Activated CD4-positive, alpha-beta T cell treated with anti-CD3 and anti-CD28 coated beads for 4 hours (primary cell): ENCODE measurements around the gene GTF2F2.

ENCODE experiments used
- DNase-seq, 2 donors: peaks; one replicate each; pipeline ENCODE4 v3.0.0-alpha.2; 2020

Gene GTF2F2

DNA sequence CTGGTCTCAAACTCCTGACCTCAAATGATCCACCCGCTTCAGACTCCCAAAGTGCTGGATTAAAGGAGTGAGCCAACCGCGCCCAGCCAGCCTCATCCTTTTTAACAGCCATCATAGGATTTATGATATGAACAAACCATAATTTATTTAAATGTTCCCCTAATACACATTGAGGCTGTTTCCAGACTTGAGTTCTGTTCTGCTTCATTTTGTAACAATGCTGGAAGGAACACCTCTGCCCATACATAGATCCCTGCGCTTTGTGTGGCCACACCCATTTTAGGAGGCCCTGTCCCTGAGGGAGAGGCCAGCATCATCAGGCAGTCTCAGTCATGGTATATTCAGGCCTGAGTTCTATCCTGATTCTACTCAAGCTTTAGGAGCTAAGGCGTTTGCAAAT is 184.8 kb downstream of the GTF2F2 start:
- no peak for DNase-seq

DNA sequence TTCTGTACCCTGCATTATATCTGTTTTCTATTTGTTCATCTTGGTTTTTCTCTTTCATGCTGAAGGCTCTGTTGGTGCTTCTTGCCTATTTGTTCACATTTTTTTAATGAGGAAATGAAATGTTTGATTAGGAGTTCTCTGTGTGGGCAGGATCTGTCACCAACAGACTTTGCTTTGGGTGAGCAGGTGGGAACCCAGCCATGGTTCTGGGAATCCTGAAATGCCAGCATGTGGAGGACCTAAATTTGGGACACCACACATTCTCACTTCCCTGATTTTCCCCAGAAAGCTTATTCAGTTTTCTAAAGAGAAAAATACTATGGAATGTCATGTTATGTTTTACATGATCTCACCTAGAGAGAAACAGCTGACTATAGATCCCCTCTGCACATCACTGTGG is 186.7 kb downstream of the GTF2F2 start:
- no peak for DNase-seq

DNA sequence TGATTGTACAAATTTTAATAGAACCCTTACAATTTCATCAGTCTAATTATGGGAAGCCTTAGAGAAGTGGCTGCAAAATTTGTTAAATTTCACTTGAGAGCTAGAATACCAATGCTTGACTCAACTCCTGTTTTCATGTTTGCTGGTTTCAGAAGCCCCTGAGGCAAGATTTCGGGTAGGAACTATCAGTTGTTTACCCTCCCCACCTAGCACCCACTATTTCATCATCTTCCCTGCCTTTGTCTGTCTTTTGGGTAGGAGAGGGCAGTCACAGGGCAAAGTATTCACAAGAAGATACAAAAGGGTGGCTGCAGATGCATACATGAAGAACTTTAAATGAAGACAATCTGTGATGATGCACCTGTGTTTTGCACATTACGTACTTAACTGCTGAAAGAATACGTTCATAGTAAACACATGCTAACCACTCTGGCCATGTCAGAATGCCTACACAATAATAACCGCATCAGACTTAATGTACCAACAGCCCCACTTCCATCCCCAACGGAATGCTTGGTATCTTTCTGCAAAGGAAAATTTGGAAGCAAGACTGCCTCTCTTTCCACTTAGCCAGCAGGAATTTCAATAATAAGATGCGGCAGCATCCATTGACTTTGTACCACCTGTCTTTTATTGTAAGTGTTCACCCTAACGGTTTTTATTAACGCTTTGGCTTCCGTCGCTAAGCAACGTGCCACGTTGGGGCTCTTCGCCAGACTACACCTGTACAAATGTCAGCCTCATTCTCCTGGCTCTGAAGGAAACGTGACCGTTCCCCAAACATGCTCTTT is 190.2 kb downstream of the GTF2F2 start:
- DNase-seq = no peak

DNA sequence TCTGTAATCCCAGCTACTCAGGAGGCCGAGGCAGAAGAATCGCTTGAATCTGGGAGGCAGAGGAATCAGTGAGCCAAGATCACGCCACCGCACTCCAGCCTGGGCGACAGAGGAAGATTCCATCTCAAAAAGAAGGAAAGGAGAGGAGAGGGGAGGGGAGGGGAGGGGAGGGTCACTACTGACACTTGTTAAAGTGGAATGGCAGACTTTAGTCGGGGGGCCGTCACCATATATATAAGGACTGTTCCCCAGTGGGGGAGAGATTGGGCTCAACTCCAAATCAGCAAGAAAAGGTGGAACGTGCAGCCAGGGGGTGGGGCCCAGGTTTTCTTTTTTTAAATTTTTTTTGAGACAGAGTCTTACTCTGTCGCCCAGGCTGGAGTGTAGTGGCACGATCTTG is 194.5 kb downstream of the GTF2F2 start:
- DNase-seq = no peak

DNA sequence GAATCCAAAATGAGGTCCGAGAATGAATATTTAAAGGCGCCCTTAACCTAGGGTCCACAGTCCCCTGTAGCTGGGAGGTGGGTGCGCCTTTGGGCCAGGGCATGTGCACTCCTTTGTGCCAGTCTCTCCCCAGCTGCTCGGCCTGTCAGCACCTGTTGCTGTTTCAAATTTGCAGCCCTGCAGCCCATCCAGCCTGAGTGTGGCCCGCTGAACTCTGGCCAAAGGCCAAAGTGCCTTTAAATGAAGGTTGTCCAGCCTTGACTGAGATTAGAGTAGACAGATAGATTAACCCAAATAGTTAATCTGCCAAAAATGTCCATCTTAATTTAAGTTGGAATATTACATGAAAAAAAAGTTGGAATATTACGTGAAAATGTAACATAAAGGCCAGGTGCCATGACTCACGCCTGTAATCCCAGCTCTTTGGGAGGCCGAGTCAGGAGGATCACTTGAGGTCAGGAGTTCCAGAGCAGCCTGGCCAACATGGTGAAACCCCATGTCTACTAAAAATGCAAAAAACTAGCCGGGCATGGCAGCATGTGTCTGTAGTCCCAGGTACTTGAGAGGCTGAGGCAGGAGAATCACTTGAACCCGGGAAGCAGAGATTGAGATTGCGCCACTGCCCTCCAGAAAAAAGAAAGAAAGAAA is 195.3 kb downstream of the GTF2F2 start:
- no peak for DNase-seq

DNA sequence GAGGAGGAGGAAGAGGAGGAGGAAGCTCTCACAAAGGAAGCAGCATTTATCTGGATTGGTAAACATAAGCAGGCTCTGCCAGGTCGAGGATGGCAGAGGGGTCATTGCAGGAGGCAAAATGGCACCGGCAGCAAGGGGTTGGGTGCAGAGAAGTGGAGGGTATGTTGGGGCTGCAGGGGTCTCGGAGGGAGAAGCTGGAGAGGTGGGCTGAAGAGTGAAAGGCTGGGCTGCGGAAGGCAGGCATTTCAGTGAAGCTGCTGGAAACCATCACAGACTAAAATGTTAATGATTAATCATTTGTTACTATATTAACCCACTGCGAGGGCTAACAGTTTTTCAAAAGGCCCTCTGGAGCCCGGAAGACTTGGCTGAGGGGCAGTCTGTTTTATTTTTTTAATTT is 196.0 kb downstream of the GTF2F2 start:
- DNase-seq = no peak

DNA sequence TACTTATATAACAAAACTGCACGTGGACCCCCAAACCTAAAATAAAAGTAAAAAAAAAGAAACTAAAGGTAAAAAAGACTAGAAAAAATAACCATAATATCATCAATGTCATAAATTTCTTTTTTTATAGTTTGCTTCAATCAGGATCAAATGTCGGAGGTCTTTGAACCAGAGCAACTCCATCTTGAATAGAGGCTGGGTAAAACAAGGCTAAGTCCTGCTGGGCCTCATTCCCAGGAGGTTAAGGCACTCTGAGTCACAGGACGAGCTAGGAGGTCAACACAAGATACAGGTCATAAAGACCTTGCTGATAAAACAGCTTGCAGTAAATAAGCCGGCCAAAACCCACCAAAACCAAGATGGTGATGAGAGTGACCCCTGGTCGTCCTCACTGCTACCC is 196.7 kb downstream of the GTF2F2 start:
- no peak for DNase-seq

DNA sequence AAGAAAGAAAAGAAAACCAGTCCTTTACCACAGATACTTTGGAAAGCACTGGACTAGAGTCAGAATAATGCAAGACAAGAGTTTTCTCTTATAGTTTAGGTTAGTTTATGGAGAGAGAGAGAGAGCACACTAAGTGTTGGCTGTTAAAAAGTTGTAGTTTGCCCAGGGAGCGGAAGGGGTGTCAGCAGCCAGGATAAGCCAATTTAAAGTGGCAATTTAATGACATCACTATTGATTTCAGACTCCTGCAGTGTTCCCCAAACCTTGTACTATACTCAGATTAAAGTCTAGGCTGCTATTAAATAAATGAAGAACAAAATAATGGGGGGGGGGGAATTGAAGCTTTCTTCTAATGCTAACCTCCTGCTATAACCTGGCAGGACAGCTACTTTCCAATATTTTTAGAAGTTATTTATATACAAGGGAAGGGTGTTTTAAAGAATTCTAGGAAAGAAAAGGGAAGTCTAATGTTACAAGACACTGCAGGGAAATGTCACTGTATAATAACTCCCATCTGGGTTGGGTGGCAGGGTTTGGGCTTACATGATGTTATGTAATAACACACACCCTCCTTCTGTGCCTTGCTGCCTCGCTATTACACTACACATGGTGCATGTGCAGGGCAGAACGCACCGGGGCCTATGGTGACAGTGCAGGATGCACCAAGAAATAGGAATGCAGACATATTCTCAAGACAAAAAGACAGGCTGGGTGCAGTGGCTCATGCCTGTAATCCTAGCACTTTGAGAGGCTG is 200.7 kb downstream of the GTF2F2 start:
- DNase-seq = no peak

DNA sequence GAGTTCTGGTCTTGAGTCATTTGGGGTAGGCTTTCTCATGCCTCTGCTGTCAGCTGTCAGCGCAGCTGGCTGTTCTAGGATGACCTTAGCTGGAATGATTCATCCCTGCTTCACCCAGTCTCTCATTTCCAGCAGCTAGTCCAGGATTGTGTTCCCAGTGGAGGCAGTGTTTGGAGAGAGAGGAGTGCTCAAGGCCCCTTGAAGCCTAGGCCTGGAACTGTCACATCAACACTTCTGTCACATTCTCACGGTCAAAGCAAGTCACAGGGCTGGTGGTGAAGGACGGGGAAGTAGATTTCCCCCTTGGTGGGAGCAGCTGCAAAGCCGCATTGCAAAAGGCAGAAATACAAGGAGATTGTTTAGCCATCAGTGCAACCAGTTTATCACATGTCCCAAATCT is 205.5 kb downstream of the GTF2F2 start:
- DNase-seq = no peak

DNA sequence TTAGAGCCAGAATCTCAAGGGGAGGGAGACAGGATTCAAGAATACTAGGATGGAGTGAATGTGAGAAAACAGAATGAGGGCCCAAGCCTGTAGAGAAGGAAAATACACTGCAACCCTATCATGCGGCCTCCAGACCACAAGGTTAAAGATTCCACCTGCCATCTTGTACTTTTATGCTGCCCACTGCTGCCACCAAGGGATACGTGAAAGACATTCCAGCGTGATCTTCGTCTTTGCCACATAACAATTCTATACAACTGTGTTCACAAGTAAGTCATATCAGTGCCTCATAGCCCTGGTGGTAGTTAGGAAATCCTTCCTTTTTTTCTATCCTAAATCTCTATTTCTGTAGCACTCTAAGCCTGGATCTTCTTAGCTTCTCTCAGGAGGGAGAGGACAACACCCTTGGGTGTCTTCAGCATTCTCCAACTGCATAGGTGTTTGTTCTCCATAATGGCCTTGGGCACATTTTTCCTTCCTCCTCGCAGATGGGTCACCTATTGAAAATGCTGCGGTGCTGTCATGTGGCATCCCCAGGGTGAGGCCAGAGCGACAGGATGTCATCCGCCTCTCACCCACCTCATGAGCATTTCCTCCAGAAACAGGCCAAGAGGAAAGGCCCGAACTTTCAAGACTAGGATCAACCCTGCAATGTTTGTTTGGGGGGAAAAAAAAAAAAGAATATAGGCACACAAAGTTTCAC is 207.1 kb downstream of the GTF2F2 start:
- no peak for DNase-seq

DNA sequence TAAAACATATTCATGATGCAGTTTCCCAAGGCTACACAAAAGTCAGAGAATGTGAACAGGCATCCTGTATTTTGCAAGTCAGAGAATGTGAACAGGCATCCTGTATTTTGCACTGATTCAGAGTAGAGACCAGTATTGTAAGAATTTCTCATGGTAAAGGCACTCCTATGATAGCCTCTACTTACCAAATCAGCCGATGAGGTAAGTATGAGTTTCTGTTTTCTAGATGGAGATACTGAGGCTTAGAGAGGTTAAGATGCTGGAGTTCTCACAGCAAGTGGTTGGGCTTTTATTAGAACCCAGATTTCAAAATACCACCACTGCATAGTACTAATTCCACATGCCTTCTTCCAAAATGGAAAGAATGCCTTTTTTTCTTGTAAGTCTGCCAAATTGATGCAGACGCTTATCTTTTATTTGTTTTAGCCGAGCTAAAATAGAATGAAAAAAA is 208.4 kb downstream of the GTF2F2 start:
- DNase-seq = no peak

DNA sequence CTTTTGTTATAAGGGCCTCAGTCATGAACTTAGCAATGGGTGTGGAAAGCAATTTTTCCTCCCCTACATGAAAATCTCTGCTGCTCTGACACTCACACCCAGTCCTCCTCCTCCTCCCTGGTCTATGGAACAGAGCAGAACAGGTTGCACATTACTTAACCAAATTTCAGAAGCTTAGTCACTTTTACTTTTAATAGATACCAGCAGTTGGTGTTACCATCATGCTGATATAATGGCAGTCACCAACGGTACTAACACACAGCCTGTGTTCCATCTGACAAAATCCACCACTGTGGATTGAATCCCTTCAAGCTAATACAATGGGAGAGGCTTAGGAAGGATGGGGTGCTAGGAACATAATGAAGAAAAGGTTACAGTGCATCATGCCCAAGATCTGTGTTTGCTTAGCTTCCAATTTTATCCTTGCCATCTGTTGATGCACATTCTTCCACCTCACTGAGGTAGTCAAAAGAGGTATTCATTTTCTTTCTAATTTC is 210.9 kb downstream of the GTF2F2 start:
- DNase-seq = no peak

DNA sequence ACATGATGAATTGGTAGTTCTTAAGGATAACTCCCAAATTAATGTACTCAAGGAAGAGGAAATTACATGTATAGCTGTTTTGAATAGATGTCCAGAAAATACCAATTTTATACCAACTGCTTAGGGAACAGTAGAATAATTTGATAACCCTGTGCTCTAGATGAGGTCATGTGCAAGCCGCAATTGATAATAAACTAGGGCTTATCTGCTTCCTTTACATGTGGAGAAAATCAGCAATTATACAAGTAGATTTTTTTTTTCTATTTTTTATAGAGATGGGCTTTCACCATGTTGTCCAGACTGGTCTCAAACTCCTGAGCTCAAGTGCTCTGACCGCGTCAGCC is 211.4 kb downstream of the GTF2F2 start:
- DNase-seq = no peak

DNA sequence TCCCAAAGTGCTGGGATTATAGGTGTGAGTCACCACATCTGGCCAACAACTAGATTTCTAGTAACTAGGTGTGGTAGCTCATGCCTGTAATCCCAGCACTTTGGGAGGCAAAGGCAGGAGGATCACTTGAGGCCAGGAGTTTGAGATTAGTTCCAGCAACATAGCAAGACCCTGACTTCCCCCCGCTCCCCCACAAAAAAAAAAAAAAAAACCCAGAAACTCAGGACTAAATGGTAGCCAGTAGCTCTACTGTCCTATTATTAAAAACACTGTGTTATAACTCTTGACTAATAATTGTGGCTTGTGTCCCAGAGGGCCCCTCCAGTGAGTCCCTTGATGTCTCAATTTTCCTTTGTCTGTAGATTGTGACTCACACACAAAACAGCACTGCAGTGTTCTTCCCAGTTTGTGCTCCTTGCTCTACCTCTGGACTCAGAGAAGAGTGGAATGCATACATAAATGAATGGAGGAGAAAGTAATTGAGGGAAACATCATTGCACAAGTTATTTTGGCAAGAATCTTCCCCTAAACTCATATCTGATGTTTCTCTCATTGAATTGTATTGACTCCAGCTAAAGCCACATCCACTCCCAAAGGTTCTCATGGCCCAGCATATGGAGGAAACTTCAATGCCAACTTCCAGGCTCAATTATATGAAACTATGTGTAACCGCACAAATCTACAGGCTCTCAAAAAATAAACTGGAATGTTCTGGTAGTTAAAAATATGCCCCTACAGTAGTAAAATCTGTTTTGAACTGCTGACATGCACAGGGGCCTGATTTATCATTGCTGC is 211.9 kb downstream of the GTF2F2 start:
- DNase-seq = no peak

DNA sequence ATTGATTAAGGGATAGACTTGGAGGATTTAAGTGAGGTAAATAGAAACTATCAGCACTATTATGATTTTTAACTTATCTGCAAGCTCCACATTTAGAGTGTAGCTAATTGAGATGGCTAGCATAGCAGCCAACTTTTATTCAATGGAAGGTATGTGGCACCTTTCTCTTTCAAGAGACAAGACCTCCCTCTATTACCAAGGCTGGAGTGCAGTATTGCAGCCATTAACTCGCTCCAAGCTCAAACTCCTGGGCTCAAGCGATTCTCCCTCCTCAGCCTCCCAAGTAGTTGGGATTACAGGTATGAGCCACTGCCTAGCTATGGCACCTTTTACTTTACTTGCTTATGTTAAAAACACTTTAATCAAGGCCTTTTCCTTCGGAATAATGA is 212.5 kb downstream of the GTF2F2 start:
- no peak for DNase-seq

DNA sequence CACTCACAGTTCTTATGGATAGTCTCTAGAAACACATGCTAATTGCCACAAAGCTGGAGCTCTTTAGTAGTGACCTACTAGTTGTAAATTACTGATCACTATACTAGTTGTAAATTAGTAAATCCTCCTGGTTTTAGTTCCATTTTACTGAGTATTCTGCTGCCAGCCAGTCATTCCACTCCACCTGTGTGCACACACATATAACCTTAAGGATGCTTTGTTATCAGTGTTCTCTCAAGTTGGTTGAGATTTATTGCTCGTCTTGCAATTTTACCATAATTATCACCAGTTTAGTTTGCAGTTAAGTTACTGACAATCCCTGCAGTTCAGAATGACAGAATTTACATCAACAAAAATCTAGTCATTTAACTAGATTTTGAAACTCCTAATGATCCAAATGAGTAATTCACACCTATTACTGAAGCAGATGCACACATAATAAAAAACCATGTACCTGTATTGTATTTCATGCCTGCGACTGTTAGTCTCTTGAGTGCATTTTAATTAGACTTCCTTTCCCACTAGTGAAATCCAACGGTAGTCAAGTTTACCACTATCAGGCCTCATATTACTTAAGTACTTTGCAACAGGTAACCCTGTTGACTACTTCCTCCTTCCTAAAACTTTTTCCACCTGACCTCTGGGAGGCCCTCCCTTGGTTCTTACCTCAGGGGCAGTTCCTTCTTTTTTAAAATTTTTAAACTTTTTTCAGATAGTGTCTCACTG is 213.1 kb downstream of the GTF2F2 start:
- DNase-seq = no peak
